AG09309 (cell line): Measurements from ENCODE around the gene RSF1.
"Not testable (repeated sequence)": the region's sequence is repeated elsewhere in the genome, so short reads cannot be mapped to it uniquely, and the experiment has no call there.

ENCODE experiments used
- DNase-seq: peaks from one replicate; pipeline ENCODE4 v3.0.0-alpha.2; 2010; ENCODE audit warnings: low read depth
- H3K4me3 ChIP-seq: 2 replicates; pipeline ENCODE4 v1.5.1; 2011; ENCODE audit warnings: mild to moderate bottlenecking, low read depth, low read length, moderate library complexity; ENCODE audit not compliant: control insufficient read depth
- TF ChIP-seq, protein P1 (sequence below): IDR thresholded peaks from 2 replicates; pipeline ENCODE4 v1.5.1; 2011; ENCODE audit warnings: mild to moderate bottlenecking, low read depth, low read length, inconsistent platforms; ENCODE audit not compliant: insufficient read depth, control insufficient read depth; ENCODE audit errors: missing control alignments

The RSF1 gene

GRCh38 chr11:77820565-77821348 is at the start of gene RSF1, which contains the start of gene AAMDC:
RSF1 (minus strand) TSS chr11:77820722; CDS start chr11:77820714, 8 bp downstream.
AAMDC (plus strand) TSS chr11:77821144; CDS start chr11:77842497, 21,353 bp downstream.
- peak within 1 kb of the TSS; percentile 90 for H3K4me3 ChIP-seq
- DNase-seq = peak; percentile 97
- TF ChIP-seq, protein P1, sequence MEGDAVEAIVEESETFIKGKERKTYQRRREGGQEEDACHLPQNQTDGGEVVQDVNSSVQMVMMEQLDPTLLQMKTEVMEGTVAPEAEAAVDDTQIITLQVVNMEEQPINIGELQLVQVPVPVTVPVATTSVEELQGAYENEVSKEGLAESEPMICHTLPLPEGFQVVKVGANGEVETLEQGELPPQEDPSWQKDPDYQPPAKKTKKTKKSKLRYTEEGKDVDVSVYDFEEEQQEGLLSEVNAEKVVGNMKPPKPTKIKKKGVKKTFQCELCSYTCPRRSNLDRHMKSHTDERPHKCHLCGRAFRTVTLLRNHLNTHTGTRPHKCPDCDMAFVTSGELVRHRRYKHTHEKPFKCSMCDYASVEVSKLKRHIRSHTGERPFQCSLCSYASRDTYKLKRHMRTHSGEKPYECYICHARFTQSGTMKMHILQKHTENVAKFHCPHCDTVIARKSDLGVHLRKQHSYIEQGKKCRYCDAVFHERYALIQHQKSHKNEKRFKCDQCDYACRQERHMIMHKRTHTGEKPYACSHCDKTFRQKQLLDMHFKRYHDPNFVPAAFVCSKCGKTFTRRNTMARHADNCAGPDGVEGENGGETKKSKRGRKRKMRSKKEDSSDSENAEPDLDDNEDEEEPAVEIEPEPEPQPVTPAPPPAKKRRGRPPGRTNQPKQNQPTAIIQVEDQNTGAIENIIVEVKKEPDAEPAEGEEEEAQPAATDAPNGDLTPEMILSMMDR = peak; percentile 87

- DNase-seq = no peak
- no peak overlapping the region for H3K4me3 ChIP-seq
- TF ChIP-seq, protein P1 = no peak
Measured at GRCh38 chr11:77868744-77869143, 48.2 kb upstream of the RSF1 start.

DNA sequence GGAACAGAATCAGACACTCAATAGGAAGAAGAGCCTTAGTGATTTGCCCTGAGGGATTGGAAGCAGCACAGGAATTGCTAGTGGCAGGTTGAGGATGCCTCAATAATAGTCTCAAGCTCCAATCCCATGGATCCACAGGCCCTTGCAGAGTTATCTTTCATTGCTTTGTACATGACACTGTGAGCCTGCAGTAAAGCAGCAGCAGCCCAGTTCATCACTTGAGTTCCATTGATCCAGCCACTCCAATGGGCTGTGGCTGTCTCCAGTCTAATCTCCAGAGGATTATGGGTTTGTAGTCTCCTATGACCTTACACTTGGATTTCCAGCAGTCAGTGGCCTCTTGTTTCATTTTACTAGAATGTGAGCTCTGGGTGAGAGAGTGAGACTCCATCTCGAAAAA is 45.8 kb upstream of the RSF1 start:
- DNase-seq = no peak
- TF ChIP-seq, protein P1 = no peak
- no peak overlapping the region for H3K4me3 ChIP-seq

DNA sequence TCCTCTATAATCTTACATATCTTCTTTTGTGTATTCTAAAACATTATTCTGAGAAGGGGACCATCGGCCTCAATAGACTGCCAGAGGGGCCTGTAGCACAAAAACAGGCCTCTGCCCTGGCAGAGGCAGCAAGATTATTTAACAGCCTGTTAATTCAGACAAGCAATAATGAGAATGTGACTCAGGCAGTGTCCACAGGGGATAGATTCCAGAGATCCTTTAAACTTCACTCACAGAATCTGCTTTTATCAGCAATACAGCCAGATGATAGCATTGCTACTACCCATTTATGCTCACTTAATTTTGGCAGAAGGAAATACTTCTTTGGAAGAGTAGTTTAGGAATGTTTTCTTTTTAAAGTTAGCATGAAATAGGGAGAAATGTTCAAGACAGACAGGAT is 45.3 kb upstream of the RSF1 start:
- H3K4me3 ChIP-seq = no peak overlapping the region
- TF ChIP-seq, protein P1 = no peak
- DNase-seq = no peak

- not testable (repeated sequence) for H3K4me3 ChIP-seq
Measured at GRCh38 chr11:77861444-77861843, 40.9 kb upstream of the RSF1 start.

DNA sequence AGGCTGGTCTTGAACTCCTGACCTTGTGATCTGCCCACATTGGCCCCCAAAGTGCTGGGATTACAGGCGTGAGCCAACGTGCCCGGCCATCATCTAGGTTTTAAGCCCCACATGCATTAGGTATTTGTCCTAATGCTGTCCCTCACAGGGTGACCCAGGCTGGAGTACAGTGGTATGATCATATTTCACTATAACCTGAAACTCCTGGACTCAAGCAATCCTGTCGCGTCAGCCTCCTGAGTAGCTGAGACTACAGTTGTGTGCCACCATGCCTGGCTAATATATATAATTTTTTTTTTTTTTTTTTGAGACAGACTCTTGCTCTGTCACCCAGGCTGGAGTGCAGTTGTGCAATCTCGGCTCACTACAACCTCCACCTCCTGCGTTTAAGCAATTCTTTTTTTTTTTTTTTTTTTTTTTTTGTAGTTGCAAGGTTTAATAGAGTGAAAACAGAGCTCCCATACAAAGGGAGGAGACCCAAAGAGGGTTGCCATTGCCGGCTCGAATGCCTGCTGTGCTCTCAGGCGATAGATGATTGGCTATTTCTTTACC is 37.5 kb upstream of the RSF1 start:
- not testable (repeated sequence) for H3K4me3 ChIP-seq, DNase-seq

More at GRCh38 chr11:77861444-77861843, 40.9 kb upstream of the RSF1 start:
- DNase-seq = not testable (repeated sequence)

DNA sequence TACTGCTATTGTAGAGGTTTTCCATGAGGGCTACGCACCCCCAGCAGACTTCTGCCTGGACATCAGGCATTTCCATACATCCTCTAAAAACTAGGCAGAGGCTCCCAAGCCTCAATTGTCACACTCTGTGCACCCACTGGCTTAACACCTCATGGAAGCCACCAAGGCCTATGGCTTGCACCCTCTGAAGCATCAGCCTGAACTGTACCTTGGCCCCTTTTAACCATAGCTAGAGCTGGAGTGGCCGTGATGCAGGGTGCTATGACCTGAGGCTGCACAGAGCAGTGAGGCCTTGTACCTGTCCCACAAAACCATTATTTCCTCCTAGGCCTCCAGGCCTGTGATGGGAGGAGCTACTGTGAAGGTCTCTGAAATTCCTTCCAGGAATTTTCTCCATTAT is 34.3 kb upstream of the RSF1 start:
- no peak for DNase-seq
- no peak overlapping the region for H3K4me3 ChIP-seq
- TF ChIP-seq, protein P1 = no peak
